ENCODE results near the gene ERC1. TPM values are rescaled to one million over a fixed set of nuclear protein-coding genes. Genes with fewer than 3 reads are reported as not detected.

ERC1 gene
- total and polyA plus RNA-seq, 7 donors, result 4.0 to 35.6 (median 29.4) TPM

- intact Hi-C loops (cut with DNase I), result no loop called here
- Histone ChIP-seq H3K36me3 (ENCODE audit: insufficient read depth in 1 of 2, low read depth in 1 of 2) (no peaks in the 10 kb centered on the region), H3K27me3 (ENCODE audit: insufficient read depth in 3 of 3, low read length in 2 of 3) (no peaks in the 10 kb centered on the region), H3K9me3 (no peaks in the 10 kb centered on the region), H3K27ac (no peak overlapping the region), H3K4me1 (peaks cover 8% of the 10 kb centered on the region), H3K4me3 (no peak overlapping the region)
- no peak for TF ChIP-seq CTCF (IDR thresholded peaks at IDR 0.05)
- no peak for DNase-seq
- ATAC-seq, result no peak
These were observed 185.2 kb downstream of the ERC1 start for GRCh38 chr12:1176191-1176590.

GRCh38 chr12:1179128-1179527 is 188.1 kb downstream of the ERC1 start:
- H3K4me3 ChIP-seq, result no peak overlapping the region
- intact Hi-C loops (cut with DNase I), result no loop called here
- 98 to 100% (median 99%) methylated on average over 1 of the region's 1 CpG for WGBS, 3 donors
- H3K27me3 ChIP-seq (ENCODE audit: insufficient read depth in 3 of 3, low read length in 2 of 3), result no peaks in the 10 kb centered on the region
- H3K4me1 ChIP-seq, result no peaks in the 10 kb centered on the region
- ATAC-seq (no peak), DNase-seq (no peak)
- no peak for TF ChIP-seq CTCF (IDR thresholded peaks at IDR 0.05)
- H3K9me3 ChIP-seq, result no peaks in the 10 kb centered on the region
- no peak overlapping the region for H3K27ac ChIP-seq
- peaks cover 0 to 19% of the 10 kb centered on the region in 2 donors for H3K36me3 ChIP-seq (ENCODE audit: insufficient read depth in 1 of 2, low read depth in 1 of 2)

GRCh38 chr12:1182069-1182468 is 191.0 kb downstream of the ERC1 start:
- no peak overlapping the region for H3K4me3 ChIP-seq
- no peaks in the 10 kb centered on the region for H3K9me3 ChIP-seq
- WGBS, 3 donors, result 94 to 100% (median 95%) methylated on average over 2 of the region's 2 CpGs
- no peaks in the 10 kb centered on the region for H3K27me3 ChIP-seq (ENCODE audit: insufficient read depth in 3 of 3, low read length in 2 of 3)
- DNase-seq (no peak), ATAC-seq (no peak)
- TF ChIP-seq CTCF (IDR thresholded peaks at IDR 0.05), result no peak
- intact Hi-C loops (cut with DNase I), result no loop called here
- H3K4me1 ChIP-seq, result no peaks in the 10 kb centered on the region
- H3K36me3 ChIP-seq (ENCODE audit: insufficient read depth in 1 of 2, low read depth in 1 of 2), result peaks cover 0 to 39% of the 10 kb centered on the region in 2 donors
- H3K27ac ChIP-seq, result no peak overlapping the region

GRCh38 chr12:1184402-1184801 is 193.4 kb downstream of the ERC1 start:
- H3K36me3 ChIP-seq (ENCODE audit: insufficient read depth in 1 of 2, low read depth in 1 of 2), result peaks cover 0 to 56% of the 10 kb centered on the region in 2 donors
- 87 to 91% (median 90%) methylated on average over 2 of the region's 2 CpGs for WGBS, 3 donors
- no peak for DNase-seq
- intact Hi-C loops (cut with DNase I), result no loop called here
- no peak for TF ChIP-seq CTCF (IDR thresholded peaks at IDR 0.05)
- no peaks in the 10 kb centered on the region for H3K27me3 ChIP-seq (ENCODE audit: insufficient read depth in 3 of 3, low read length in 2 of 3)
- H3K4me1 ChIP-seq, result no peaks in the 10 kb centered on the region
- H3K4me3 ChIP-seq, result no peak overlapping the region
- no peaks in the 10 kb centered on the region for H3K9me3 ChIP-seq
- no peak for ATAC-seq
- H3K27ac ChIP-seq, result no peak overlapping the region

GRCh38 chr12:1185460-1186182 is 194.6 kb downstream of the ERC1 start:
- WGBS, 3 donors, result 87 to 91% (median 88%) methylated on average over 3 of the region's 3 CpGs

More at GRCh38 chr12:1185460-1186182, 194.6 kb downstream of the ERC1 start:
- no peaks in the 10 kb centered on the region for H3K27me3 ChIP-seq (ENCODE audit: insufficient read depth in 3 of 3, low read length in 2 of 3)
- no peak for DNase-seq
- no peak for TF ChIP-seq CTCF (IDR thresholded peaks at IDR 0.05)
- H3K36me3 ChIP-seq (ENCODE audit: insufficient read depth in 1 of 2, low read depth in 1 of 2), result peaks cover 0 to 66% of the 10 kb centered on the region in 2 donors
- no peaks in the 10 kb centered on the region for H3K9me3 ChIP-seq
- H3K27ac ChIP-seq, result no peak overlapping the region
- intact Hi-C loops (cut with DNase I), result no loop called here
- H3K4me3 ChIP-seq, result no peak overlapping the region
- H3K4me1 ChIP-seq, result no peaks in the 10 kb centered on the region
- no peak for ATAC-seq
